Activated T-helper 9 cell treated with anti-CD3 and anti-CD28 coated beads, Interleukin-2, amount 50 U/mL, for 16 hours (primary cell): Measurements from ENCODE around the gene TMEM91.
"Not testable (repeated sequence)": the region's sequence is repeated elsewhere in the genome, so short reads cannot be mapped to it uniquely, and the experiment has no call there.

Experiments used
- DNase-seq: peaks from one replicate; pipeline ENCODE4 v3.0.0-alpha.2; 2020; ENCODE audit warnings: low read depth

TMEM91 gene

GRCh38 chr19:41353466-41354342, 22.6 kb upstream of the TMEM91 start, which contains the start of gene TGFB1:
Gene TGFB1 (minus strand): TSS chr19:41353922. CDS start chr19:41353044, 878 bp downstream.
- peak; percentile 91 for DNase-seq

GRCh38 chr19:41354343-41354953, 21.9 kb upstream of the TMEM91 start:
- no peak for DNase-seq

GRCh38 chr19:41355035-41355434, 21.3 kb upstream of the TMEM91 start:
- DNase-seq = no peak

GRCh38 chr19:41355802-41356201, 20.5 kb upstream of the TMEM91 start:
- DNase-seq = no peak

GRCh38 chr19:41356984-41357739, 19.2 kb upstream of the TMEM91 start:
- DNase-seq = no peak

- no peak for DNase-seq
Measured at GRCh38 chr19:41357746-41358145, 18.6 kb upstream of the TMEM91 start.

GRCh38 chr19:41359741-41360140, 16.6 kb upstream of the TMEM91 start:
- DNase-seq = no peak

- no peak for DNase-seq
Measured at GRCh38 chr19:41362143-41362847, 14.0 kb upstream of the TMEM91 start.

GRCh38 chr19:41363371-41363752, 13.0 kb upstream of the TMEM91 start:
- no peak for DNase-seq

GRCh38 chr19:41363753-41364523, 12.4 kb upstream of the TMEM91 start, which contains the start of gene B9D2:
Gene B9D2 (minus strand): TSS chr19:41364149. CDS start chr19:41363519, 630 bp downstream.
- DNase-seq = peak; percentile 97

- DNase-seq = no peak
Measured at GRCh38 chr19:41364524-41365391, 11.6 kb upstream of the TMEM91 start.

GRCh38 chr19:41366089-41366488, 10.2 kb upstream of the TMEM91 start:
- DNase-seq = no peak

GRCh38 chr19:41367848-41368301, 8.5 kb upstream of the TMEM91 start:
- no peak for DNase-seq

- no peak for DNase-seq
Measured at GRCh38 chr19:41369769-41370168, 6.6 kb upstream of the TMEM91 start.

- not testable (repeated sequence) for DNase-seq
Measured at GRCh38 chr19:41371119-41371518, 5.2 kb upstream of the TMEM91 start.

GRCh38 chr19:41371541-41371940, 4.8 kb upstream of the TMEM91 start:
- no peak for DNase-seq

- DNase-seq = no peak
Measured at GRCh38 chr19:41372501-41372900, 3.8 kb upstream of the TMEM91 start.

- DNase-seq = no peak
Measured at GRCh38 chr19:41373993-41374392, 2.3 kb upstream of the TMEM91 start.

- no peak for DNase-seq
Measured at GRCh38 chr19:41376998-41377365, 649 bp downstream of the TMEM91 start.
